GM11168 (cell line): ENCODE measurements around the gene MORN1.

ENCODE experiments used
- in situ Hi-C: fragments of 300-500 bp; cut with MboI; formaldehyde crosslinking; loops from one replicate; pipeline ENCODE4 v1.12.0; 2022; ENCODE audit warnings: low sequenced_read_pairs; ENCODE audit not compliant: unreplicated experiment

Gene MORN1

GRCh38 chr1:2314273-2314802, 77.0 kb downstream of the MORN1 start:
- in situ Hi-C loops = loop anchor here (25.0 kb wide), 1 partner anchor 102 kb away; no protein-coding TSS in a partner anchor

- in situ Hi-C loops = loop anchor here (25.0 kb wide), 1 partner anchor 101 kb away; no protein-coding TSS in a partner anchor
Observed at GRCh38 chr1:2313651-2314261, 77.6 kb downstream of the MORN1 start.

GRCh38 chr1:2312515-2313301, 78.6 kb downstream of the MORN1 start:
- in situ Hi-C loops = loop anchor here (25.0 kb wide), 1 partner anchor 100 kb away; no protein-coding TSS in a partner anchor

GRCh38 chr1:2312160-2312514, 79.2 kb downstream of the MORN1 start:
- in situ Hi-C loops = loop anchor here (25.0 kb wide), 1 partner anchor 100 kb away; no protein-coding TSS in a partner anchor

- in situ Hi-C loops = loop anchor here (25.0 kb wide), 1 partner anchor 99 kb away; no protein-coding TSS in a partner anchor
Observed at GRCh38 chr1:2311184-2312032, 79.9 kb downstream of the MORN1 start.

- in situ Hi-C loops = loop anchor here (25.0 kb wide), 1 partner anchor 98 kb away; no protein-coding TSS in a partner anchor
Observed at GRCh38 chr1:2310332-2311183, 80.8 kb downstream of the MORN1 start.

- in situ Hi-C loops = loop anchor here (25.0 kb wide), 1 partner anchor 97 kb away; no protein-coding TSS in a partner anchor
Observed at GRCh38 chr1:2308844-2309243, 82.5 kb downstream of the MORN1 start.

GRCh38 chr1:2307972-2308371, 83.4 kb downstream of the MORN1 start:
- in situ Hi-C loops = loop anchor here (25.0 kb wide), 1 partner anchor 96 kb away; no protein-coding TSS in a partner anchor

GRCh38 chr1:2307064-2307605, 84.2 kb downstream of the MORN1 start:
- in situ Hi-C loops = loop anchor here (25.0 kb wide), 1 partner anchor 95 kb away; no protein-coding TSS in a partner anchor

GRCh38 chr1:2306151-2306978, 85.0 kb downstream of the MORN1 start:
- in situ Hi-C loops = loop anchor here (25.0 kb wide), 1 partner anchor 94 kb away; no protein-coding TSS in a partner anchor

- in situ Hi-C loops = loop anchor here (25.0 kb wide), 1 partner anchor 93 kb away; no protein-coding TSS in a partner anchor
Observed at GRCh38 chr1:2304921-2305681, 86.3 kb downstream of the MORN1 start.

- in situ Hi-C loops = loop anchor here (25.0 kb wide), 1 partner anchor 92 kb away; no protein-coding TSS in a partner anchor
Observed at GRCh38 chr1:2304282-2304681, 87.1 kb downstream of the MORN1 start.

- in situ Hi-C loops = loop anchor here (25.0 kb wide), 1 partner anchor 91 kb away; no protein-coding TSS in a partner anchor
Observed at GRCh38 chr1:2303781-2304180, 87.6 kb downstream of the MORN1 start.

GRCh38 chr1:2303016-2303775, 88.2 kb downstream of the MORN1 start:
- in situ Hi-C loops = loop anchor here (25.0 kb wide), 1 partner anchor 91 kb away; no protein-coding TSS in a partner anchor

GRCh38 chr1:2302292-2302925, 88.9 kb downstream of the MORN1 start:
- in situ Hi-C loops = loop anchor here (25.0 kb wide), 1 partner anchor 90 kb away; no protein-coding TSS in a partner anchor
